Retinal pigment epithelial cell (primary cell): ENCODE measurements around the gene PARD3.

ENCODE experiments used
- DNase-seq: peaks from one replicate; pipeline ENCODE4 v3.0.0-alpha.2; 2010; ENCODE audit warnings: low read depth
- H3K4me3 ChIP-seq: 2 replicates; pipeline ENCODE4 v1.5.1; 2011; ENCODE audit warnings: mild to moderate bottlenecking, low read length, control low read depth, moderate library complexity
- CTCF ChIP-seq: conservative IDR thresholded peaks from 2 replicates; pipeline ENCODE4 v1.5.1; 2011; ENCODE audit warnings: low read depth, low read length, control low read depth, inconsistent platforms

The PARD3 gene

GRCh38 chr10:34061841-34062240 lies 753.3 kb downstream of the PARD3 start:
- no peak for DNase-seq
- TF ChIP-seq CTCF, result no peak
- no peak overlapping the region for H3K4me3 ChIP-seq
